Measurements from ENCODE around the gene STN1.

- TF ChIP-seq, protein P1, sequence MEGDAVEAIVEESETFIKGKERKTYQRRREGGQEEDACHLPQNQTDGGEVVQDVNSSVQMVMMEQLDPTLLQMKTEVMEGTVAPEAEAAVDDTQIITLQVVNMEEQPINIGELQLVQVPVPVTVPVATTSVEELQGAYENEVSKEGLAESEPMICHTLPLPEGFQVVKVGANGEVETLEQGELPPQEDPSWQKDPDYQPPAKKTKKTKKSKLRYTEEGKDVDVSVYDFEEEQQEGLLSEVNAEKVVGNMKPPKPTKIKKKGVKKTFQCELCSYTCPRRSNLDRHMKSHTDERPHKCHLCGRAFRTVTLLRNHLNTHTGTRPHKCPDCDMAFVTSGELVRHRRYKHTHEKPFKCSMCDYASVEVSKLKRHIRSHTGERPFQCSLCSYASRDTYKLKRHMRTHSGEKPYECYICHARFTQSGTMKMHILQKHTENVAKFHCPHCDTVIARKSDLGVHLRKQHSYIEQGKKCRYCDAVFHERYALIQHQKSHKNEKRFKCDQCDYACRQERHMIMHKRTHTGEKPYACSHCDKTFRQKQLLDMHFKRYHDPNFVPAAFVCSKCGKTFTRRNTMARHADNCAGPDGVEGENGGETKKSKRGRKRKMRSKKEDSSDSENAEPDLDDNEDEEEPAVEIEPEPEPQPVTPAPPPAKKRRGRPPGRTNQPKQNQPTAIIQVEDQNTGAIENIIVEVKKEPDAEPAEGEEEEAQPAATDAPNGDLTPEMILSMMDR (IDR thresholded peaks at IDR 0.05): no peak
- no peak for TF ChIP-seq POLR2AphosphoS5 (IDR thresholded peaks at IDR 0.05; ENCODE audit: low read depth, low read length)
Observed at GRCh38 chr10:103877861-103878260, 40.1 kb downstream of the STN1 start.
